OCI-LY1 (cell line): ENCODE measurements around the gene MRPL10.

Experiments used
- EZH2 ChIP-seq: fragments of 200-600 bp; sonication (generic), shearing (Covaris generic); IDR thresholded peaks from 2 replicates; pipeline ENCODE4 v1.8.0; 2017; ENCODE audit warnings: borderline replicate concordance, mixed run types, mild to moderate bottlenecking, antibody characterized with exemption, low read length, moderate library complexity, mixed read lengths
- TF ChIP-seq, protein P1 (sequence below): fragments of 200-600 bp; sonication (generic), shearing (Covaris generic); IDR thresholded peaks from 2 replicates; pipeline ENCODE4 v1.5.1; 2017; ENCODE audit warnings: mild to moderate bottlenecking, antibody characterized with exemption, low read length, moderate library complexity, mixed read lengths

- TF ChIP-seq, protein P1, sequence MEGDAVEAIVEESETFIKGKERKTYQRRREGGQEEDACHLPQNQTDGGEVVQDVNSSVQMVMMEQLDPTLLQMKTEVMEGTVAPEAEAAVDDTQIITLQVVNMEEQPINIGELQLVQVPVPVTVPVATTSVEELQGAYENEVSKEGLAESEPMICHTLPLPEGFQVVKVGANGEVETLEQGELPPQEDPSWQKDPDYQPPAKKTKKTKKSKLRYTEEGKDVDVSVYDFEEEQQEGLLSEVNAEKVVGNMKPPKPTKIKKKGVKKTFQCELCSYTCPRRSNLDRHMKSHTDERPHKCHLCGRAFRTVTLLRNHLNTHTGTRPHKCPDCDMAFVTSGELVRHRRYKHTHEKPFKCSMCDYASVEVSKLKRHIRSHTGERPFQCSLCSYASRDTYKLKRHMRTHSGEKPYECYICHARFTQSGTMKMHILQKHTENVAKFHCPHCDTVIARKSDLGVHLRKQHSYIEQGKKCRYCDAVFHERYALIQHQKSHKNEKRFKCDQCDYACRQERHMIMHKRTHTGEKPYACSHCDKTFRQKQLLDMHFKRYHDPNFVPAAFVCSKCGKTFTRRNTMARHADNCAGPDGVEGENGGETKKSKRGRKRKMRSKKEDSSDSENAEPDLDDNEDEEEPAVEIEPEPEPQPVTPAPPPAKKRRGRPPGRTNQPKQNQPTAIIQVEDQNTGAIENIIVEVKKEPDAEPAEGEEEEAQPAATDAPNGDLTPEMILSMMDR, result no peak
- no peak for TF ChIP-seq EZH2
Observed at GRCh38 chr17:47774331-47774730, 57.0 kb downstream of the MRPL10 start.
